Measurements from ENCODE around the gene NAALAD2.

The NAALAD2 gene

GRCh38 chr11:90241414-90241813 is 107.0 kb downstream of the NAALAD2 start:
- no peak for DNase-seq (ENCODE audit: low read depth)
